Chondrocyte (in vitro differentiated cells): Measurements from ENCODE around the gene PTPRJ. TPM values are rescaled to one million over a fixed set of nuclear protein-coding genes. Genes with fewer than 3 reads are reported as not detected.
"Not testable (repeated sequence)": the region's sequence is repeated elsewhere in the genome, so short reads cannot be mapped to it uniquely, and the experiment has no call there.

Source experiments
- DNase-seq: peaks from one replicate; pipeline ENCODE4 v3.0.0; 2021; ENCODE audit warnings: mixed read lengths, low spot score
- H3K27ac Mint-ChIP-seq: one replicate; pipeline ENCODE4 v1.8.0; 2021; ENCODE audit warnings: mild to moderate bottlenecking, moderate library complexity, mixed read lengths; ENCODE audit not compliant: unreplicated experiment
- H3K27me3 Mint-ChIP-seq: 2 replicates; pipeline ENCODE4 v1.8.0; 2021; ENCODE audit warnings: low read depth, mixed read lengths
- H3K36me3 Mint-ChIP-seq: 2 replicates; pipeline ENCODE4 v1.8.0; 2021; ENCODE audit warnings: low read depth, mixed read lengths
- H3K4me1 Mint-ChIP-seq: 2 replicates; pipeline ENCODE4 v1.8.0; 2021; ENCODE audit warnings: low read depth, mild to moderate bottlenecking, mixed read lengths
- H3K4me3 Mint-ChIP-seq: one replicate; pipeline ENCODE4 v1.8.0; 2021; ENCODE audit warnings: mild to moderate bottlenecking, moderate library complexity, mixed read lengths; ENCODE audit not compliant: unreplicated experiment
- H3K9me3 Mint-ChIP-seq: 2 replicates; pipeline ENCODE4 v1.8.0; 2021; ENCODE audit warnings: low read depth, mixed read lengths
- CTCF ChIP-seq: fragments of 200-600 bp; sonication (generic); IDR thresholded peaks from 2 replicates; pipeline ENCODE4 v1.5.0; 2021; ENCODE audit warnings: antibody characterized with exemption, mild to moderate bottlenecking, moderate library complexity
- total RNA-seq: library from RNA; stranded (reverse); gene quantifications from 3 replicates; pipeline ENCODE4 v1.2.1, GENCODE V29; 2021

Gene PTPRJ
- total RNA-seq, 1 donor from 2014 or later: 18.1 TPM

- Mint-ChIP-seq H3K4me3 (no peak overlapping the region), H3K4me1 (peaks cover 28% of the 10 kb centered on the region), H3K36me3 (peaks cover 2% of the 10 kb centered on the region), H3K27me3 (no peaks in the 10 kb centered on the region), H3K9me3 (no peaks in the 10 kb centered on the region), H3K27ac (peak overlapping the region; percentile 17)
- no peak for TF ChIP-seq CTCF
- no peak for DNase-seq
These were observed 38.3 kb downstream of the PTPRJ start for GRCh38 chr11:48018528-48019216.

GRCh38 chr11:48019217-48019584 is 38.8 kb downstream of the PTPRJ start:
- no peaks in the 10 kb centered on the region for H3K27me3 Mint-ChIP-seq

GRCh38 chr11:48019595-48019994 is 39.2 kb downstream of the PTPRJ start:
- no peak for TF ChIP-seq CTCF
- H3K36me3 Mint-ChIP-seq: peaks cover 2% of the 10 kb centered on the region
- DNase-seq: no peak
- no peak overlapping the region for H3K4me3 Mint-ChIP-seq
- no peaks in the 10 kb centered on the region for H3K9me3 Mint-ChIP-seq
- no peaks in the 10 kb centered on the region for H3K27me3 Mint-ChIP-seq
- no peak overlapping the region for H3K27ac Mint-ChIP-seq
- H3K4me1 Mint-ChIP-seq: peaks cover 25% of the 10 kb centered on the region

More at GRCh38 chr11:48019217-48019584, 38.8 kb downstream of the PTPRJ start:
- DNase-seq: no peak
- Mint-ChIP-seq H3K4me3 (no peak overlapping the region), H3K4me1 (peaks cover 22% of the 10 kb centered on the region), H3K9me3 (no peaks in the 10 kb centered on the region), H3K27ac (peak overlapping the region; percentile 17), H3K36me3 (peaks cover 2% of the 10 kb centered on the region)
- no peak for TF ChIP-seq CTCF

- Mint-ChIP-seq H3K27me3 (no peaks in the 10 kb centered on the region), H3K4me3 (no peak overlapping the region), H3K9me3 (no peaks in the 10 kb centered on the region), H3K27ac (no peak overlapping the region), H3K36me3 (peaks cover 2% of the 10 kb centered on the region), H3K4me1 (peaks cover 26% of the 10 kb centered on the region)
- no peak for DNase-seq
- TF ChIP-seq CTCF: no peak
These were observed 39.9 kb downstream of the PTPRJ start for GRCh38 chr11:48020092-48020755.

GRCh38 chr11:48021201-48021820 is 41.0 kb downstream of the PTPRJ start:
- DNase-seq, H3K4me3 Mint-ChIP-seq, H3K27ac Mint-ChIP-seq, H3K36me3 Mint-ChIP-seq, H3K9me3 Mint-ChIP-seq, H3K27me3 Mint-ChIP-seq: not testable (repeated sequence)
- H3K4me1 Mint-ChIP-seq: peaks cover 25% of the 10 kb centered on the region
